H9 (cell line): ENCODE data around the gene MARCHF9. TPM values are rescaled to one million over a fixed set of nuclear protein-coding genes. Genes with fewer than 3 reads are reported as not detected.

Experiments used
- DNase-seq: peaks from one replicate; pipeline ENCODE4 v3.0.0-alpha.2; 2017
- H2AFZ ChIP-seq: one replicate; pipeline ENCODE4 v1.6.1; 2013; ENCODE audit warnings: mild to moderate bottlenecking, low read length, control low read depth, moderate library complexity
- H2AK5ac ChIP-seq: 2 replicates; pipeline ENCODE4 v1.6.1; 2013; ENCODE audit warnings: low read length, control low read depth, mixed read lengths; ENCODE audit not compliant: insufficient read length
- H2BK120ac ChIP-seq: one replicate; pipeline ENCODE4 v1.6.1; 2013; ENCODE audit warnings: low read depth, mild to moderate bottlenecking, low read length, control low read depth, inconsistent platforms; ENCODE audit not compliant: poor library complexity, severe bottlenecking
- H2BK12ac ChIP-seq: 2 replicates; pipeline ENCODE4 v1.6.1; 2013; ENCODE audit warnings: low read length, control low read depth, mixed read lengths, low read depth; ENCODE audit not compliant: insufficient read length
- H2BK15ac ChIP-seq: 2 replicates; pipeline ENCODE4 v1.6.1; 2013; ENCODE audit warnings: low read depth, low read length, control low read depth
- H2BK20ac ChIP-seq: one replicate; pipeline ENCODE4 v1.6.1; 2013; ENCODE audit warnings: low read depth, mild to moderate bottlenecking, low read length, control low read depth, inconsistent platforms; ENCODE audit not compliant: poor library complexity, severe bottlenecking
- H2BK5ac ChIP-seq: 2 replicates; pipeline ENCODE4 v1.6.1; 2013; ENCODE audit warnings: low read length, control low read depth, mixed read lengths; ENCODE audit not compliant: insufficient read length
- H3K14ac ChIP-seq: 2 replicates; pipeline ENCODE4 v1.6.1; 2013; ENCODE audit warnings: low read length, control low read depth; ENCODE audit not compliant: insufficient read depth
- H3K18ac ChIP-seq: 2 replicates; pipeline ENCODE4 v1.6.1; 2013; ENCODE audit warnings: low read depth, mild to moderate bottlenecking, mixed read lengths, low read length, control low read depth; ENCODE audit not compliant: insufficient read length
- H3K23ac ChIP-seq: 2 replicates; pipeline ENCODE4 v1.6.1; 2013; ENCODE audit warnings: low read length, control low read depth, mixed read lengths, low read depth; ENCODE audit not compliant: insufficient read length
- H3K23me2 ChIP-seq: 2 replicates; pipeline ENCODE4 v1.6.1; 2013; ENCODE audit warnings: low read depth, mild to moderate bottlenecking, mixed read lengths, low read length, control low read depth; ENCODE audit not compliant: insufficient read length, poor library complexity, severe bottlenecking
- H3K27ac ChIP-seq: 2 replicates; pipeline ENCODE4 v1.5.1; 2013; ENCODE audit warnings: low read length, control low read depth, mixed read lengths, low read depth; ENCODE audit not compliant: insufficient read length
- H3K27me3 ChIP-seq: 2 replicates; pipeline ENCODE4 v1.6.1; 2013; ENCODE audit warnings: low read length, control low read depth, inconsistent platforms; ENCODE audit not compliant: insufficient read depth
- H3K4ac ChIP-seq: 2 replicates; pipeline ENCODE4 v1.6.1; 2013; ENCODE audit warnings: low read depth, mild to moderate bottlenecking, control low read depth, inconsistent platforms, low read length, moderate library complexity
- H3K4me1 ChIP-seq: 2 replicates; pipeline ENCODE4 v1.6.1; 2013; ENCODE audit warnings: low read length, control low read depth, inconsistent platforms; ENCODE audit not compliant: insufficient read depth
- H3K4me2 ChIP-seq: 2 replicates; pipeline ENCODE4 v1.6.1; 2013; ENCODE audit warnings: low read length, control low read depth, mixed read lengths; ENCODE audit not compliant: insufficient read length, insufficient read depth
- H3K56ac ChIP-seq: 2 replicates; pipeline ENCODE4 v1.6.1; 2013; ENCODE audit warnings: low read depth, mild to moderate bottlenecking, mixed read lengths, low read length, control low read depth; ENCODE audit not compliant: insufficient read length
- H3K79me1 ChIP-seq: 2 replicates; pipeline ENCODE4 v1.6.1; 2013; ENCODE audit warnings: low read depth, mild to moderate bottlenecking, moderate library complexity, low read length, control low read depth, inconsistent platforms; ENCODE audit not compliant: insufficient read depth, poor library complexity, severe bottlenecking
- H3K79me2 ChIP-seq: 2 replicates; pipeline ENCODE4 v1.6.1; 2013; ENCODE audit warnings: low read length, control low read depth, inconsistent platforms; ENCODE audit not compliant: insufficient read depth
- H3K9ac ChIP-seq: 2 replicates; pipeline ENCODE4 v1.6.1; 2013; ENCODE audit warnings: low read length, control low read depth, mixed read lengths; ENCODE audit not compliant: insufficient read length; ENCODE audit errors: extremely low read depth
- H3K9me3 ChIP-seq: one replicate; pipeline ENCODE4 v1.6.1; 2013; ENCODE audit warnings: low read depth, low read length, inconsistent platforms; ENCODE audit not compliant: control insufficient read depth
- H3T11ph ChIP-seq: one replicate; pipeline ENCODE4 v1.6.1; 2013; ENCODE audit warnings: mild to moderate bottlenecking, low read length, control low read depth, inconsistent platforms
- H4K20me1 ChIP-seq: one replicate; pipeline ENCODE4 v1.6.1; 2013; ENCODE audit not compliant: control insufficient read depth, insufficient read length, insufficient read depth
- H4K5ac ChIP-seq: 2 replicates; pipeline ENCODE4 v1.6.1; 2013; ENCODE audit warnings: low read depth, mild to moderate bottlenecking, mixed read lengths, low read length, control low read depth; ENCODE audit not compliant: insufficient read length
- H4K8ac ChIP-seq: replicated peaks from 2 replicates; pipeline ENCODE4 v1.6.1; 2013; ENCODE audit warnings: low read length, control low read depth, mixed read lengths, low read depth; ENCODE audit not compliant: insufficient read length
- H4K91ac ChIP-seq: 2 replicates; pipeline ENCODE4 v1.6.1; 2013; ENCODE audit warnings: low read depth, mild to moderate bottlenecking, moderate library complexity, mixed read lengths, low read length, control low read depth; ENCODE audit not compliant: insufficient read length
- H3K27ac Mint-ChIP-seq, 3 experiments: 2 replicates in 2 of 3; 3 replicates in 1 of 3; pipeline ENCODE4 v1.8.0; 2020 to 2021; ENCODE audit warnings: mixed read lengths in 3 of 3, mild to moderate bottlenecking in 1 of 3, moderate library complexity in 1 of 3
- H3K27me3 Mint-ChIP-seq: 2 replicates; pipeline ENCODE4 v1.8.0; 2021; ENCODE audit warnings: low read depth, mild to moderate bottlenecking, moderate library complexity, mixed read lengths
- H3K36me3 Mint-ChIP-seq, 3 experiments: 2 replicates in 2 of 3; 3 replicates in 1 of 3; pipeline ENCODE4 v1.8.0; 2020 to 2021; ENCODE audit warnings: low read depth in 3 of 3, mixed read lengths in 3 of 3; ENCODE audit not compliant: insufficient read depth in 1 of 3
- H3K4me1 Mint-ChIP-seq, 2 experiments: 2 replicates each; pipeline ENCODE4 v1.8.0; 2020; ENCODE audit warnings: mixed read lengths in 2 of 2
- H3K4me3 Mint-ChIP-seq, 2 experiments: 2 replicates in 1 of 2; 3 replicates in 1 of 2; pipeline ENCODE4 v1.8.0; 2020 to 2021; ENCODE audit warnings: mild to moderate bottlenecking in 2 of 2, mixed read lengths in 2 of 2, moderate library complexity in 1 of 2
- H3K9me3 Mint-ChIP-seq, 2 experiments: 2 replicates in 1 of 2; 3 replicates in 1 of 2; pipeline ENCODE4 v1.8.0; 2020; ENCODE audit warnings: mild to moderate bottlenecking in 2 of 2, mixed read lengths in 2 of 2, moderate library complexity in 1 of 2
- CTCF ChIP-seq: fragments of 200-600 bp; sonication (generic); conservative IDR thresholded peaks from 3 replicates; pipeline ENCODE4 v1.8.0; 2021; ENCODE audit warnings: antibody characterized with exemption, mild to moderate bottlenecking
- whole genome bisulfite sequencing: extraction: QIAGEN DNeasy Blood & Tissue Kit; methylation state at CpG from one replicate; pipeline ENCODE4 v1.1.7; 2013; ENCODE audit warnings: missing lambda C conversion rate, low lambda C conversion rate, mixed read lengths; ENCODE audit not compliant: insufficient read length; ENCODE audit errors: extremely low coverage; 5-methylcytosine and 5-hydroxymethylcytosine counted together
- total RNA-seq: library from RNA; stranded (reverse); gene quantifications from 2 replicates; pipeline ENCODE4 v1.2.1, GENCODE V29; 2021

MARCHF9 gene
- total RNA-seq, 1 experiment from 2014 or later = 20.5 TPM

- Histone ChIP-seq H2AK5ac (no peak overlapping the region), H2BK5ac (no peak overlapping the region), H3K4me2 (no peak overlapping the region), H4K5ac (no peak overlapping the region), H4K8ac (no peak overlapping the region), H3K4me1 (no peaks in the 10 kb centered on the region), H2BK20ac (no peak overlapping the region), H3K27ac (no peak overlapping the region), H3K56ac (no peak overlapping the region), H3K79me1 (no peaks in the 10 kb centered on the region), H3K23ac (no peak overlapping the region), H2BK12ac (no peak overlapping the region), H2BK120ac (no peak overlapping the region), H4K91ac (no peak overlapping the region), H3K79me2 (no peaks in the 10 kb centered on the region; the same call in 1 of the 2 replicates), H3K14ac (no peak overlapping the region), H3K18ac (no peak overlapping the region), H2BK15ac (no peak overlapping the region), H3K9me3 (no peaks in the 10 kb centered on the region), H3K27me3 (no peaks in the 10 kb centered on the region), H3K4ac (no peak overlapping the region), H3K23me2 (peaks cover 5% of the 10 kb centered on the region), H3T11ph (no peak overlapping the region), H4K20me1 (no peaks in the 10 kb centered on the region), H2AFZ (no peak overlapping the region), H3K9ac (no peak overlapping the region)
- Mint-ChIP-seq H3K27ac (no peak overlapping the region), H3K9me3 (peaks cover 0 to 3% of the 10 kb centered on the region in 2 experiments; a peak in 2 of 5 replicates), H3K27me3 (no peaks in the 10 kb centered on the region), H3K36me3 (peaks cover 16 to 30% (median 18%) of the 10 kb centered on the region in 3 experiments), H3K4me3 (peak overlapping the region; percentile 100; a peak in 4 of 5 replicates), H3K4me1 (peaks cover 4 to 7% of the 10 kb centered on the region in 2 experiments)
- no peak for TF ChIP-seq CTCF
- no peak for DNase-seq
- WGBS = no CpG with 5 or more reads among the region's 4 CpGs
These were observed 27.3 kb downstream of the MARCHF9 start for GRCh38 chr12:57782243-57782607.
